ENCODE results near the gene PRR18.
A peak's percentile ranks its signal among the peaks of the same experiment; 100 is the strongest.

Gene PRR18

GRCh38 chr6:166318649-166319600, 10.7 kb upstream of the PRR18 start:
- intact Hi-C loops (cut with micrococcal nuclease), result no loop called here
- no peaks in the 10 kb centered on the region for H3K9me3 Mint-ChIP-seq
- H3K27me3 Mint-ChIP-seq, result no peaks in the 10 kb centered on the region
- peaks cover 48% of the 10 kb centered on the region for H3K36me3 Mint-ChIP-seq (ENCODE audit: low read depth)
- no peak overlapping the region for H3K4me3 Mint-ChIP-seq
- peaks cover 5% of the 10 kb centered on the region for H3K4me1 Mint-ChIP-seq (ENCODE audit: low read depth)
- no peak overlapping the region for H3K27ac Mint-ChIP-seq

DNA sequence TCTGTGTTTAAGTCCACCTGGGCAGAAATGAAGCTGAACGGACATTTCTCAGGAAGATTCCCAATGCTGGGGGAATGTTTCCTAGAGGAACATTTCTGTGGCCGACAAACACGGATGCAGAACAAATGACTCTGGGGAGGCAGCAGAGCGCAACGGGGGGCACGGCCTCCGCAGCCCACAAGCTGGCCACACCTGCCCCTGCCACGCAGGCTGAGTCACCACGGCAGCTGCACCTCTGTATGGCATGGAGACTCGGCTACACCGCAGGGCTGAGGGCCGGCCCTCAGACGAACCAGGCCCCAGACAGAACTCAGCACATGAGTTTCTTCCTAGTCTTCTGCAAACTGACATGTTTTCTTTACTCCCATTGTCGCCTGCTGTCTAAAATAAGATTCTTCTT, 10.0 kb upstream of the PRR18 start:
- Mint-ChIP-seq H3K27ac (no peak overlapping the region), H3K4me3 (no peak overlapping the region), H3K27me3 (peaks cover 1% of the 10 kb centered on the region), H3K4me1 (ENCODE audit: low read depth) (peaks cover 5% of the 10 kb centered on the region), H3K36me3 (ENCODE audit: low read depth) (peaks cover 41% of the 10 kb centered on the region), H3K9me3 (no peaks in the 10 kb centered on the region)
- intact Hi-C loops (cut with micrococcal nuclease), result no loop called here

GRCh38 chr6:166317261-166318212, 9.3 kb upstream of the PRR18 start:
- peaks cover 36% of the 10 kb centered on the region for H3K36me3 Mint-ChIP-seq (ENCODE audit: low read depth)
- intact Hi-C loops (cut with micrococcal nuclease), result no loop called here
- no peak overlapping the region for H3K27ac Mint-ChIP-seq
- H3K9me3 Mint-ChIP-seq, result no peaks in the 10 kb centered on the region
- H3K27me3 Mint-ChIP-seq, result peaks cover 2% of the 10 kb centered on the region
- H3K4me3 Mint-ChIP-seq, result no peak overlapping the region
- H3K4me1 Mint-ChIP-seq (ENCODE audit: low read depth), result peaks cover 5% of the 10 kb centered on the region

DNA sequence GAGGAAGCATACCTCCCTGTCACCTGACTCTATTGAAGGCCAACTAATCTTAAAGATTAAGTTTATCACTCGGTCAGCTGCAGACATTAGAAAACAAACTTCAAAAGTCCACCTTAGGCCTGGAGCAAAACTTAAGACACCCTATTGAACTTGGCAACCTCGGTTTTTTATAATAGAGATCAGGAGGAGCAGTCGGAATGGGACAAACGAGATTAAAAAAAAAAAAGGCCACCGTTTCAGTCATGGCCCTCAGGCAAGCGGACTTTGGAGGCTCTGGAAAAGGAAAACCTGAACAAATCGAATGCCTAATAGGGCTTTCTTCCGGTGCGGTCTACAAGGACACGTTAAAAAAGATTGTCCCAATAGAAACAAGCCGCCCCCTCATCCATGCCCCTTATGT, 7.2 kb upstream of the PRR18 start:
- H3K27ac Mint-ChIP-seq, result no peak overlapping the region
- peaks cover 5% of the 10 kb centered on the region for H3K4me1 Mint-ChIP-seq (ENCODE audit: low read depth)
- H3K4me3 Mint-ChIP-seq, result no peak overlapping the region
- intact Hi-C loops (cut with micrococcal nuclease), result no loop called here
- H3K36me3 Mint-ChIP-seq (ENCODE audit: low read depth), result peaks cover 16% of the 10 kb centered on the region
- H3K27me3 Mint-ChIP-seq, result peaks cover 10% of the 10 kb centered on the region
- H3K9me3 Mint-ChIP-seq, result no peaks in the 10 kb centered on the region

DNA sequence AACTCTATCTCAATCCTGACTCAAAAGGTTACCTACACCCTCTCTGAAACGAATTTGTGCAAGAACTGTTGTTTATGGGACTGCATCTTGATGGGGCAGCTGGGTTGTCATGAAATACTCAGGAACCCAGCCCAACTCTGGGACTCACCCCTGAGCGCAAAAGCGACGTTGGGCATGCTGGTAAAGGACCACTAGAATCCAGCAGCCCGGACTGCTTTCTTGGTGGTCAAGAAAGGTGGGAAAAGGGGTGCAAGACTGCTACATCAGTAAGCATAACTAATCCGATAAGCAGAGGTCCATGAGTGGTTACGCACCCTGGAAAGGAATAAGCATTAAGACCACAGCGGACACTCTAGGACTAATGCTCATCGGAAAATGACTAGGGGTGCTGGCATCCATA, 6.3 kb upstream of the PRR18 start:
- intact Hi-C loops (cut with micrococcal nuclease), result no loop called here
- Mint-ChIP-seq H3K27me3 (peaks cover 20% of the 10 kb centered on the region), H3K36me3 (ENCODE audit: low read depth) (peaks cover 13% of the 10 kb centered on the region), H3K4me1 (ENCODE audit: low read depth) (peaks cover 4% of the 10 kb centered on the region), H3K9me3 (no peaks in the 10 kb centered on the region), H3K27ac (no peak overlapping the region), H3K4me3 (no peak overlapping the region)

- intact Hi-C loops (cut with micrococcal nuclease), result loop anchor here (1.0 kb wide), 1 partner anchor 88 kb away; no protein-coding TSS in a partner anchor
- no peak overlapping the region for H3K4me3 Mint-ChIP-seq
- H3K27ac Mint-ChIP-seq, result no peak overlapping the region
- H3K27me3 Mint-ChIP-seq, result peaks cover 29% of the 10 kb centered on the region
- no peaks in the 10 kb centered on the region for H3K4me1 Mint-ChIP-seq (ENCODE audit: low read depth)
- H3K9me3 Mint-ChIP-seq, result no peaks in the 10 kb centered on the region
- peaks cover 3% of the 10 kb centered on the region for H3K36me3 Mint-ChIP-seq (ENCODE audit: low read depth)
These were observed 5.3 kb upstream of the PRR18 start for GRCh38 chr6:166313255-166314070.

- peaks cover 34% of the 10 kb centered on the region for H3K27me3 Mint-ChIP-seq
- intact Hi-C loops (cut with micrococcal nuclease), result loop anchor here (1.0 kb wide), 1 partner anchor 88 kb away; no protein-coding TSS in a partner anchor
- no peaks in the 10 kb centered on the region for H3K4me1 Mint-ChIP-seq (ENCODE audit: low read depth)
- H3K9me3 Mint-ChIP-seq, result no peaks in the 10 kb centered on the region
- H3K36me3 Mint-ChIP-seq (ENCODE audit: low read depth), result no peaks in the 10 kb centered on the region
- H3K4me3 Mint-ChIP-seq, result no peak overlapping the region
- no peak overlapping the region for H3K27ac Mint-ChIP-seq
These were observed 4.6 kb upstream of the PRR18 start for GRCh38 chr6:166312832-166313231.

DNA sequence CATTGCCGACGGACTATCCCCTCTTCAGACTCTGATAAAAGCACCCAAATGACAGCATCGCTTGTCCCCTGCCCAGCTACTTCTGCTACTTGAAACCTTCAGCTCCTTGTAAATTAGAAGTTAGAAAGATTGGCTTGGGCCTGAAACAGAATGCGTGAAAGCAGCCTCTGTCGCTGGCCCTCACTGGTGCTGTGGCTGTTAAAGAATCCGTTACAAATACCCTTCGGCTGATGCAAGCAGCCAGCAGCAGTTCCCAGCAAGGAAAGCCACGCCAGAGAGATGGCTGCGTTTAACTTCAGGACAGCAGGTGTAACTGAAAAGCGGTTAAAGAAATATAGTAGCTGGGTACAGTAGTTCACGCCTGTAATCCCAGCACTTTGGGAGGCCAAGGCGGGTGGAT, 2.4 kb upstream of the PRR18 start:
- no peaks in the 10 kb centered on the region for H3K9me3 Mint-ChIP-seq
- H3K36me3 Mint-ChIP-seq (ENCODE audit: low read depth), result no peaks in the 10 kb centered on the region
- H3K27me3 Mint-ChIP-seq, result peaks cover 49% of the 10 kb centered on the region
- no peak overlapping the region for H3K27ac Mint-ChIP-seq
- peaks cover 8% of the 10 kb centered on the region for H3K4me1 Mint-ChIP-seq (ENCODE audit: low read depth)
- intact Hi-C loops (cut with micrococcal nuclease), result no loop called here
- H3K4me3 Mint-ChIP-seq, result no peak overlapping the region

GRCh38 chr6:166309977-166310376, 1.8 kb upstream of the PRR18 start:
- no peaks in the 10 kb centered on the region for H3K9me3 Mint-ChIP-seq
- H3K4me1 Mint-ChIP-seq (ENCODE audit: low read depth), result peaks cover 8% of the 10 kb centered on the region
- H3K36me3 Mint-ChIP-seq (ENCODE audit: low read depth), result no peaks in the 10 kb centered on the region
- intact Hi-C loops (cut with micrococcal nuclease), result no loop called here
- peaks cover 55% of the 10 kb centered on the region for H3K27me3 Mint-ChIP-seq
- H3K27ac Mint-ChIP-seq, result no peak overlapping the region
- H3K4me3 Mint-ChIP-seq, result no peak overlapping the region

DNA sequence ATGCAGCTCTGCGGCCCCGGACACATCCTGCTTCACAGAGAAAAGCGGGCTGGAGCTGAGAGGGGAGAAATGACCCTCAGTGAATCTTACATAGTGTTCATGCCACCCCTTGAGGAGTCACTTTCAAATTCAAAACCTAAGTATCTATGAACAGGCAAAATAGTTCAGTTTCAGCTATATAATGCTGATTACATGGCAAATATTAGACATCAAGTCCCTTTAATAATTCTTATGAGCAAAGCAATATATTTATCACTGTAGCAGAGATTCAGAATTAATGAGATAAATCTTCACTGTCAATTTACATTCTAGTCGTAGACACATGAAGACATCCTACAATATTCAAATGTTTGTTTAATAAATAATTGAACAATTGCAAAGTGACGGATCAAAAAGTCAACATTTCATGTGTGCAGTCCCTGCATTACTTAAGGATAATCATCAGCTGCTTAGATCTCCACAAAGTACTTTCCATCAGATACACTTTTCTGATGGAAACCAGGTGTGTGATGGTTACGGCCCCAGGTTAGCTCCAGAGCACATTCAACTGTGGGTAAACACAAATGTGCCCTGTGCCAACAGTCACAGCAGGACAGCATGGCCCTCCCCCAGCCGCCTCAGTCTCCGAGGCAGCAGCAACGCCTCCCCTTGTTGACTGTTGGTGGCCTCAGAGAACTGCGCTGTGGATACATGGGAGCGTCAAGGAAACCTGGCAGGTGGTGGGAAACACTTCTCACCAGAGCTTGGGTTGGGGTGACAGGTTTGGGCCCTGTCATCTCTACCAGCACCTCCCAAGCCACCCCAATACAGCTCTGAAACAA, 787 bp upstream of the PRR18 start:
- Mint-ChIP-seq H3K27ac (no peak overlapping the region), H3K9me3 (no peaks in the 10 kb centered on the region), H3K4me3 (no peak overlapping the region), H3K27me3 (peaks cover 60% of the 10 kb centered on the region), H3K36me3 (ENCODE audit: low read depth) (no peaks in the 10 kb centered on the region), H3K4me1 (ENCODE audit: low read depth) (peaks cover 8% of the 10 kb centered on the region)
- intact Hi-C loops (cut with micrococcal nuclease), result no loop called here

GRCh38 chr6:166307082-166308032, 835 bp downstream of the PRR18 start:
- no peaks in the 10 kb centered on the region for H3K36me3 Mint-ChIP-seq (ENCODE audit: low read depth)
- H3K27ac Mint-ChIP-seq, result no peak overlapping the region
- intact Hi-C loops (cut with micrococcal nuclease), result no loop called here

More at GRCh38 chr6:166307082-166308032, 835 bp downstream of the PRR18 start:
- Mint-ChIP-seq H3K27me3 (peaks cover 62% of the 10 kb centered on the region), H3K9me3 (no peaks in the 10 kb centered on the region), H3K4me1 (ENCODE audit: low read depth) (peaks cover 8% of the 10 kb centered on the region), H3K4me3 (peak overlapping the region; percentile 54)

Data from dendritic cell treated with granulocyte-macrophage colony-stimulating factor and Interleukin-4, amounts not matched to agents 40 ng/mL and 50 ng/mL, for 4 days (primary cell).